Measurements from ENCODE around the gene AMIGO1. TPM values are rescaled to one million over a fixed set of nuclear protein-coding genes. Genes with fewer than 3 reads are reported as not detected.

The AMIGO1 gene
- total and polyA plus RNA-seq, 10 of the 15 experiments (the other 5 are each of a cell fraction or from before 2014, with no cell fraction given): 0.02 to 0.28 (median 0.08) TPM; not detected in 1

GRCh38 chr1:109532365-109533136 lies 23.0 kb upstream of the AMIGO1 start (continued):
- TF ChIP-seq DPF2 (IDR thresholded peaks at IDR 0.05) (no peak), CREM (IDR thresholded peaks at IDR 0.05; ENCODE audit: low read depth) (0 out of 2 replicates have a peak, but pooled peaks have one; percentile 22), ATF7 (IDR thresholded peaks at IDR 0.05; ENCODE audit: low read depth) (peak; percentile 17; the same call in 1 of the 2 replicates)

- Histone ChIP-seq H3K4me1 (ENCODE audit: control insufficient read depth, insufficient read depth, low read length) (peaks cover 21% of the 10 kb centered on the region), H3K9me3 (replicated peaks; ENCODE audit: control insufficient read depth, insufficient read depth, low read length) (no peaks in the 10 kb centered on the region), H4K20me1 (ENCODE audit: control insufficient read depth, insufficient read depth) (no peaks in the 10 kb centered on the region), H3K9ac (ENCODE audit: control insufficient read depth, insufficient read depth, low read length) (peak overlapping the region; percentile 62; the same call in 1 of the 2 replicates), H3K79me2 (ENCODE audit: control insufficient read depth, insufficient read depth, low read length) (no peaks in the 10 kb centered on the region), H3K27me3 (replicated peaks in 1 of 2; ENCODE audit: control insufficient read depth in 2 of 2, insufficient read depth in 2 of 2, low read length in 1 of 2) (no peaks in the 10 kb centered on the region), H3K4me3 (no peak overlapping the region), H3K27ac (ENCODE audit: control insufficient read depth, insufficient read depth) (no peak overlapping the region), H3K36me3 (ENCODE audit: control insufficient read depth in 2 of 2, insufficient read depth in 2 of 2, low read length in 1 of 2) (no peaks in the 10 kb centered on the region), H3K4me2 (ENCODE audit: control insufficient read depth, insufficient read depth) (peak overlapping the region; percentile 70; the same call in 1 of the 2 replicates), H2AFZ (ENCODE audit: control insufficient read depth, low read depth, low read length) (peak overlapping the region; percentile 98)
- no TSS peak for BruUV-seq (replicated peaks)
- RAD21 ChIA-PET (ENCODE audit: unreplicated experiment): interaction anchor here (0.8 to 10.3 kb wide), 30 partner anchors 12 to 453 kb away, joined by 3 to 422 read pairs (median 6); partner anchors contain the start of genes AHCYL1, AMIGO1, ATXN7L2 and CYB561D1
- POLR2A ChIA-PET: interaction anchor here (0.7 to 4.4 kb wide), 9 partner anchors 17 to 47 kb away, joined by 3 to 26 read pairs (median 5); partner anchors contain the start of genes ATXN7L2 and CYB561D1
- in situ Hi-C loops (cut with MboI): loop anchor here (5.0 kb wide), 3 partner anchors 40 to 270 kb away; partner anchors contain the start of gene CYB561D1
- ATAC-seq: no peak
- peak; percentile 3; the same call in 1 of the 2 replicates for TF ChIP-seq GATAD2B (conservative IDR thresholded peaks at IDR 0.05; ENCODE audit: low read depth)
- TF ChIP-seq, protein P1, sequence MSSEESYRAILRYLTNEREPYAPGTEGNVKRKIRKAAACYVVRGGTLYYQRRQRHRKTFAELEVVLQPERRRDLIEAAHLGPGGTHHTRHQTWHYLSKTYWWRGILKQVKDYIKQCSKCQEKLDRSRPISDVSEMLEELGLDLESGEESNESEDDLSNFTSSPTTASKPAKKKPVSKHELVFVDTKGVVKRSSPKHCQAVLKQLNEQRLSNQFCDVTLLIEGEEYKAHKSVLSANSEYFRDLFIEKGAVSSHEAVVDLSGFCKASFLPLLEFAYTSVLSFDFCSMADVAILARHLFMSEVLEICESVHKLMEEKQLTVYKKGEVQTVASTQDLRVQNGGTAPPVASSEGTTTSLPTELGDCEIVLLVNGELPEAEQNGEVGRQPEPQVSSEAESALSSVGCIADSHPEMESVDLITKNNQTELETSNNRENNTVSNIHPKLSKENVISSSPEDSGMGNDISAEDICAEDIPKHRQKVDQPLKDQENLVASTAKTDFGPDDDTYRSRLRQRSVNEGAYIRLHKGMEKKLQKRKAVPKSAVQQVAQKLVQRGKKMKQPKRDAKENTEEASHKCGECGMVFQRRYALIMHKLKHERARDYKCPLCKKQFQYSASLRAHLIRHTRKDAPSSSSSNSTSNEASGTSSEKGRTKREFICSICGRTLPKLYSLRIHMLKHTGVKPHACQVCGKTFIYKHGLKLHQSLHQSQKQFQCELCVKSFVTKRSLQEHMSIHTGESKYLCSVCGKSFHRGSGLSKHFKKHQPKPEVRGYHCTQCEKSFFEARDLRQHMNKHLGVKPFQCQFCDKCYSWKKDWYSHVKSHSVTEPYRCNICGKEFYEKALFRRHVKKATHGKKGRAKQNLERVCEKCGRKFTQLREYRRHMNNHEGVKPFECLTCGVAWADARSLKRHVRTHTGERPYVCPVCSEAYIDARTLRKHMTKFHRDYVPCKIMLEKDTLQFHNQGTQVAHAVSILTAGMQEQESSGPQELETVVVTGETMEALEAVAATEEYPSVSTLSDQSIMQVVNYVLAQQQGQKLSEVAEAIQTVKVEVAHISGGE (CRISPR knock-in tag; IDR thresholded peaks at IDR 0.05): no peak
- FAIRE-seq: no peak
- WGBS (ENCODE audit: insufficient coverage, insufficient replicate concordance, low lambda C conversion rate, missing lambda C conversion rate): 45% methylated on average over 16 of the region's 16 CpGs
- CTCF ChIA-PET: interaction anchor here (0.6 to 21.3 kb wide), 62 partner anchors 8 to 515 kb away, joined by 3 to 1280 read pairs (median 6); partner anchors contain the start of genes AHCYL1, AMIGO1, AMPD2 and ATXN7L2
- no peak for DNase-seq (ENCODE audit: low read depth, low spot score)
- intact Hi-C loops (cut with micrococcal nuclease; ENCODE audit: unreplicated experiment): loop anchor here (1.0 to 5.0 kb wide), 7 partner anchors 34 to 269 kb away; partner anchors contain the start of genes CYB561D1 and PSMA5
- SMC1A ChIA-PET (ENCODE audit: uncharacterized antibody, unreplicated experiment): interaction anchor here (0.8 to 12.8 kb wide), 29 partner anchors 8 to 453 kb away, joined by 3 to 431 read pairs (median 5); partner anchors contain the start of genes AHCYL1, AMIGO1, ATXN7L2 and CYB561D1
These were observed 22.4 kb upstream of the AMIGO1 start for GRCh38 chr1:109531826-109532364.
